Muscle of arm (tissue), 12 donors: Measurements from ENCODE around the gene AIG1. TPM values are rescaled to one million over a fixed set of nuclear protein-coding genes. Genes with fewer than 3 reads are reported as not detected.

ENCODE experiments used
- DNase-seq: peaks from one replicate; pipeline ENCODE4 v3.0.0-alpha.2; 2013
- polyA plus RNA-seq, 12 donors: library from polyadenylated mRNA; unstranded; fragments of 120-200 nt; gene quantifications; one replicate each; pipeline ENCODE4 v1.2.1, GENCODE V29; 2013; ENCODE audit not compliant: insufficient read length in 12 of 12

AIG1 gene
- polyA plus RNA-seq, 12 donors = 22.7 to 44.3 (median 40.6) TPM; not detected in 1

DNA sequence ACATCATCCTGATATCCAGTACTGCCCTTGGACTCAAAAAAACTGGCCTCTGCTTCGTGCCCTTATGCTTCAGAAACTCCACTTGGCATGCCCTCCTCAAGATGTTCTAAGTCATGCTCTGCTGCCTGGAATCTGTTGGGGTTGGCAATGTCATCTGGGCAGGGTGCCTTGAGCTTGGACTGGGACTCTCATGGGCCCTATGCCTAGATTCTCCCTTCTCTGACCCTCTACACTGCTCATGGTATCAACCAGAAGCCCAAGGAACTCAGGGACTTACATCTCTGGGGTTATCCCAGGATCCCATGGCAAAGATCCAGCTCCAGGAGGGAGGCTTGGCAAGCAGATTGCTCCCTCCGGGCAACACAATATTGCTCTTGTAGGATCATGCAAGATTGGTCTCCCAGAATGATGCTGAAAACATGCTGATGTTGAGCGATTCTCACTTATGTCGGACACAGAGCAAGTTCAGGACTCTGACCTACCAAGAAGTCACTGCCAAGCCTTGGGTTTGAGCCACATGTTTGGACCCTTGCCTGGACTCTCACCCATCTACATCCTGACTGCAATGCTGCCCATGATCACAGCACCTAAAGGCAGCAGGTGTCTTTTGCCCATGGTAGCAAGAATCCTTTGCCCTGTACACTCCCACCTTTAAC is 301.0 kb downstream of the AIG1 start:
- no peak for DNase-seq

DNA sequence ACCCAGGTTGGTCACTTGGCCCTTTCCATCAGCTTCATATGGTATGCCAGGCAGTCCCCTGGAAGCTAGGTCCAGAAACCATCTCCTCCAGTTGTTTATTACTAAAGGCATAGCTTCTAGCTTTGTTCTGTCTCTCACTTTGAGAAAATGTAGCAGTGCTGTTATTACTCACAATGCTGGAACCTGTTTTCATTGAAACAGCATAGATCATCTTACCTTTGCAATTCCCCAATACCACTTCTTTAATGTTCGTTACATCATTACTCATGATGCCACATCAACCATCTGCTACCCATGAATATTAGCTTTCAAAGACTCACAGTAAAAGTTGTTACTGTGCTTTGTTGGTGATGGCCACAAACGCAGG is 301.5 kb downstream of the AIG1 start:
- no peak for DNase-seq

DNA sequence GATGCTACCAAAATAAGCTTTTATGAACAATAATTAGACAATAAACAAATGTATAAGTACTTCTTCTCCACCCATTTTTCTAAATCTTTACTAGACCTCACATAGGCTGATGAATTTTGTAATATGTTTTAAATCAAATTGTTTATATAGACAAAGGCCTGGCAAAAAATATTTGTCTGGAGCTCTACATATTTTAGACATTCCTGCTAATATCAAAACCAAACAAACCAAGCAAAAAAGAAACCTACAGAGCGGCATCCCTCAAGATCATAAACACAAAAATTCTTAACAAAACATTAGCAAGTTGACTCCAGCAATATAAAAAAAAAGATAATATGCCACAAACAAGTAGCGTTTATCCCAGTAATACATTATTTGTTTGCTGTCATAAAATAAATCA is 302.6 kb downstream of the AIG1 start:
- no peak for DNase-seq

DNA sequence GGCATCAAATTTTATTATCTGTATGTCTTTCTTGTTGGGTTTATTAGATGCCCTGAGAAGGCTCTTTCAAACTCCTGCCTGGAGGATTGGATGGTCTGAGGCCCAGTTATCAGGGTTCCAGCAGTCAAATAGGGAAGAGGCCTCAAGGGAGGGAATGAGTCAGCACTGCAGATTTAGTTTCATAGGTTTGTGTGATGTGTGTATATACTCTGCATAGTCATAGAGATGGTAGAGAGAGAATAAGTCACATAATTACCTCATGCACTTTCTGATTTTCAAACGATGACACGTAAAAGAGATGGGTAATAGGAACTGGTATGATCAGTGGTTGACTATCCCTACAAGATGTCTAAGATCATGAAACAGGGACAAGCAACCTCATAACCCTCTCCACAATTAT is 307.7 kb downstream of the AIG1 start:
- no peak for DNase-seq

DNA sequence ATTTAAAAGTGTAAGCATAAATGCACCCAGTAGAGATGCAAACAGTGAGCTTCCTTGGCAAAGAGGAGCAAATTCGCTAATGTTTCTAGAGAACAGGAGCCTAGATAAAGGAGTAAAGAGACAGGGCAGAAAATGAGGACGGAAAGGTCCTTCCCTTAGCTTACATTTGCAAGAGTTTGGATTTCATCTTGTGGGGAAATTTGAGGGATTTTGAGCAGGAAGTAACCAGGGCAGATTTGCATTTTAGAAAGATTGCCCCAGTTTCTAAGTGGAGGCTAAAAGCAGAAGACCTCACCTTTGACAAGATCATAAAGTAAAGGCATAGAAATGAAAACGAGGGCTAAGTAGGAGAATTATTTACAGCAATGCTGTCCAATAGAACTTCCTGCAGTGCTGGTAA is 309.3 kb downstream of the AIG1 start:
- DNase-seq = no peak

DNA sequence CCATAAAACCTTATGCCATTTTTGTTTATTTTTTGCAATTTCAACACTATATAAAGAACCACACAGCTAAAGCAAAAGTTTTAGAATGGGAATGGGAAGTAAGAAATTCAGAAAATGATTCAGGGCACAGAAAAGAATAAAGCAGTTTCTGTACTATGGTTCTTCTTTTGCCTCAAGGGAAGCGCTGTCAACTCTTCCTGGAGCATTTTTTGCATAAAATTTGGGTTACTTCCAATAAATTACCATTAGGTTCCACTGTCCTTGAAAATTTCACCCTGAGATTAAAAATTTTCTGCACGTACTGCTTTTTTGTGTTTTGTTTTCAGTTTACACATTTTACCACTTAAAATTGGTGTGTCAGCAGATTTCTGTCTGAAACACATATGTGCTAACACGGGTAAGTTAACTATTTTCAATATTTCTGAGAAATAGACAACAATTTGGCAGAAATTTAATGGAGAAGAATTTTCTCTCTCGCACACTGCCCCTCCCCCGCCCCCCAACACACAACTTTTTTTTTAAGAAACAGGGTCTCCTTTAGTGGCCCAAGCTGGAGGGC is 310.2 kb downstream of the AIG1 start:
- no peak for DNase-seq

DNA sequence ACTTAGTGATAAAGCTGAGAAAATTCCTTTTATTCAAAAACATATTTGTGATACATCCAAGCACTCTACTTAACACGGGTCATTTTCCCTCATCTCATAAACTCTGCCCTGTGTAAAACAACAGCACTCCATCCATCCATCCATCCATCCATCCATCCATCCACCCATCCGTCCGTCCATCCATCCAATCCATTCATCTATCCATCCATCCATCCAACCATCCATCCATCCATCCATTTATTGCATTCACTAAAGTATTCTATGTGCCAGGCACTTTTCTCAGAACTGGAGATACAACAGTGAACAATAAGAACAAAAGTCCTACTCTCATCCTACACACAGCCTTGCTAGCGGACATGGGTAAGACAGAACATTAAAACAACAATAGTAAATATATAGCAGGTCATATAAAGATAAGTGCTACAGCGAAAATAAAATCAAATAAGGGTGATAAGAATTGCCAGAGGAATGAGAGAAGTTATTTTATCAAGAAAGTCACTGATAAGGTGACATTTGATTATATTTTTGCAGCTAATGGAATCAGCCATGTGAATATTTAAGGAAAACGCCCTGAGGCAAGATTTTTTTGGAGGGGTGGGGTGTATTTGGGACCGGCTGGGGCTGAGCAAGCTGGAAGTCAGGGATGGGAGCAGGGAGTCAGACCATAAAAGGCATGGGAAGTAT is 311.7 kb downstream of the AIG1 start:
- no peak for DNase-seq

DNA sequence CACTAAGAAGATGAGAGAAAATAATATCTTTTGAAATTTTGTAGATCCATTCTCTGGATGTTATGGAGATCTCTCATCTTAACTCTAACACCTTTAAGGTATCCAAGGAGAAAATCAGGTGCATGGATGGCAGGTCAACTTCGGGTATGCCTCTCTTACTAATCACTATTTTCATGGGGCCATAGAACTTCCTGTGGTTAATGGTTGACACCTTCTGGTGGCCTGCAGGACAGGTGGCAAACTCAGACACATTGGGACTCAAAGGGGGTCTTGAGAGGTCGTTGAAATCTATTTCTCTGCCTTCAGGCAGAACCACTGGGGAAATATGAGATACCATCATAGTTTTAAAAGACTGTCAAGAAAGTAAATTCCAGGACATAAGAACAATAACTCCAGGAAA is 313.3 kb downstream of the AIG1 start:
- DNase-seq = no peak

DNA sequence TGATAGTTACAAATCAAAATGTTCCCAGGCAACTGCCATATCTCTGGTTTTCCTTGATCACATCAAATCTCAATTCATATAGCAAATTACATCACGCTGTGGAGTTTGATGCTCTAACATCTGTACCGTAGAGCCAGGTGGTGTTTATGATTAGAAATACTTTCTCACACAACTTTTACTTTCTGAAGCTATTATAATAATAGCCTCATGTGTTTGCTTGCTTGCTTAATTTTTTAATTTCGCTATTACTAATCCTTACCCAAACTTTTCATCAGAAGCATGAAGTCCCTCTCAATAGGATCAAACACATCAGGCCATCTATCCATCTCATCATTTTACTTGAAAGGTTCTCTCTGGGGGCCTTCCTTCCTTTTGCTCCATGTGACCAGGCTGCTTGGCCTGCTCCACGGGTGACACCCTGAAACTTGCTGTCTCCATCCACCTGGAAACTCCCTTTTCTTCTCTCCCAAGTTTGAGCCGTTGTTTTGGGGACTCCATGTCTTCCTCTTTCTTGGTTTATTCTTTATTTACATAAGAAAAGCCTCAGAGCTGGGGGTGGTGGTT is 314.4 kb downstream of the AIG1 start:
- DNase-seq = no peak

DNA sequence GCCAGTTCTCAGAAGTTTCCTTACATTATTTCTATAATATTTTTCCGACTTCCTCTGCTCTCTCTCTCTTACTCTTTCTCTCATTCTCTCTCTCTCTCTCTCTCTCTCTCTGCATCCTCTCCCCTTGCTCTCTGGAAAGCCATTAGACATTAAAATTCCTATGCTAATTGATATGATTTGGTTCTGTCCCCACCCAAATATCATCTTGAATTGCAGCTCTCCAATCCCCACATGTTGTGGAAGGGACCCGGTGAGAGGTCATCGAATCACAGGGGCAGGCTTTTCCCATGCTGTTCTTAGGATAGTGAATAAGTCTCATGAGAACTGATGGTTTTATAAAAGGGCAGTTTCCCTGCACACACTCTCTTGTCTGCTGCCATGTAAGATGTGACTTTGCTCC is 315.7 kb downstream of the AIG1 start:
- DNase-seq = no peak

DNA sequence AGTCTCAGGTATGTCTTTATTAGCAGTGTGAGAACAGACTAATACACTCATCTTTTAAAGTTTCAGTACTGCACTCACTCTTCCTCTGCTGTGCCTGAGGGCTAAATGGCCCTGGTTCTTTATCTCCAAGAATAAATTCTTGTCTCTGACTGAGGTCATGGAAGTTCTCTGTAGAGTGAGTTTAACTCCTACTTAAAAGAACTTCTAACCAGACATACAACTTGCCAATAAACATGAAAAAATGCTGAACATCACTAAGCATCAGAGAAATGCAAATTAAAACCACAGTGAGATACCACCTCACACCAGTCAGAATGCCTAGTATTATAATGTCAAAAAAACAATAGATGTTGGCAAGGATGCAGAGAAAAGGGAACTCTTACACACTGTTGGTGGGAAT is 316.2 kb downstream of the AIG1 start:
- no peak for DNase-seq

DNA sequence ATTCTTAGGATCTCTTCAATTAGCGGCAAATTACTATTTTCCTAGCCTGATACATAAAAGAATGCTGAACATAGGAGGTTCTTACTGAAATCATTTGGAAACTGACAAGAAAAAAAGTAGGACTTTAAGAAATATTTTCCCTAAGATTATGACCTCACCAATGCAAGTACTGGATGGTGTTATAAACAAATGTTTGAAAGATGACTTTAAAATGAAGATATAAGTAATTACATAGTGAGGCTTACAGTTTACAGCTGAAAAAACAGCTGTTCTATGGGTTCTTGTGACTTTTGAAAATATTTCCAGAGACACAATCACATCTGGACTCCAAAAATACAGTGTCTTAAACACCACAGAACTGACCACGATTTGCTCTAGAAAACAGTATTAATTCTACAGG is 324.9 kb downstream of the AIG1 start:
- no peak for DNase-seq

DNA sequence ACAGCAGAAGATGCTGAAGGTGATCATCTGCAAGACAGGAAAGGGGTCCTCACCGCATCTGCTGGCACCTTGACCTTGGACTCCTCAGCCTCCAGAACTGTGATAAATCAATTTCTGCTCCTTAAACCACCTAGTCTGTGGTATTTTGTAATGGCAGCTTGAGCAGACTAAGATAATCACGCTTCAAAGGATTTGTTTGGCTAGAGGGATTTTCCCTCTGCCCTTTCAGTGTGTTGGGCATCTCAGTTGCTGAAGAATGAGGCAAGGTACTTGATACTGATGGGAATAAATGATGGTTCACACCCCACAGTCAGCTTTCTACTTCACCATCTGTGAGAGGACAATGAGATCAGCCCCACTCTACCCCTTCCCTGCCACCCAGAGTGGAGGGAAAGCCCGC is 329.6 kb downstream of the AIG1 start:
- DNase-seq = no peak

Other genes starting within 250 kb of the AIG1 start
- gene HIVEP2, start 115.7 kb upstream of the AIG1 start, polyA plus RNA-seq = 10 to 100 TPM in 11 of 12 donors, not detected in 1; 16.2 to 37.5 (median 22.5) TPM